GM13977 (cell line): ENCODE results near the gene MYO15A.
A peak's percentile ranks its signal among the peaks of the same experiment; 100 is the strongest.

Source experiments
- DNase-seq: peaks from one replicate; pipeline ENCODE4 v3.0.0; 2012; ENCODE audit warnings: low spot score
- CTCF ChIP-seq: IDR thresholded peaks from 2 replicates; pipeline ENCODE4 v1.5.1; 2012; ENCODE audit warnings: mild to moderate bottlenecking, control low read depth; ENCODE audit not compliant: insufficient read depth; ENCODE audit errors: extremely low read depth, missing control alignments
- in situ Hi-C: fragments of 300-500 bp; cut with MboI; formaldehyde crosslinking; loops from one replicate; pipeline ENCODE4 v1.12.0; 2022; ENCODE audit warnings: low sequenced_read_pairs, low pct_unique_long_range_greater_than_20kb, mixed read lengths, inconsistent platforms; ENCODE audit not compliant: unreplicated experiment

The MYO15A gene

GRCh38 chr17:18139092-18139491 lies 30.5 kb downstream of the MYO15A start:
- DNase-seq = no peak
- no peak for TF ChIP-seq CTCF
- in situ Hi-C loops = no loop called here

GRCh38 chr17:18139498-18139897 lies 30.9 kb downstream of the MYO15A start:
- in situ Hi-C loops = no loop called here
- TF ChIP-seq CTCF = no peak
- DNase-seq = no peak

DNA sequence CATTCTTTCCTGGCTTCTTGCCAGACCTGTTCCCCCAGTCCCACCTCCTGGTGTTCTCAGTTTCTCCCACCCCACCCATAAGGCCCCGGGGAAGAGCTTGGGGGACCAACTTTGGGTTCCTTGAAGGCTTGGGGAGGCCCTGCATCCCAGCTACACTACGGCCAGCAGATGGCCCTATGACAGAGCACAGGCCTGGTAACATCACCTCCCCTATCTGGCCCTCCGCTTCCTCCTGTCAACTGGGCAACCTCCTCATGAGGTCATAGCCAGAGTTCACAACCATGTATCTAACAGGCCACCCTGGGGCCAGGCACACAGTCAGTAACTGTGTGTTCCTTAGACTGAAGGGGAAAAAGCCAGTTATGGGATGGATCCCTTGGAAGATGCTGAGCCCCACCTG lies 31.4 kb downstream of the MYO15A start:
- DNase-seq = no peak
- peak; percentile 52 for TF ChIP-seq CTCF
- in situ Hi-C loops = no loop called here

DNA sequence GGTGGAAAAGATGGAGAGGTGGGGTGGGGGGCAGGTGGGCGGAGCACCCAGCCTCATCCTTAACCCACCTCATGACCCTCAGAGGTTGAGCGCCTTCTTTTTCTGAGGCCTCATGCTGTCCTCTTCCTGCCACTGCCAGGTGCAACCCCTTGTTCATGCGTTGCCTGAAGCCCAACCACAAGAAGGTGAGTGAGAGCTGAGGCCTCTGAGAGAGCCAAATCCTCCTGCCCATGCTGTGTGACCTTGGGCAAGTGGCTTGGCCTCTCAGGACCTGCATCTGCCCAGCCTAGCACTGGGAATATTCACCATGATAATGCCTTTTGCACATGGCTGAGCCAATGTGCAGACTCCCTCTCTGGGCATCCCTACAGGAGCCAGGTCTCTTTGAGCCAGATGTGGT lies 32.1 kb downstream of the MYO15A start:
- DNase-seq = no peak
- TF ChIP-seq CTCF = no peak
- in situ Hi-C loops = no loop called here

DNA sequence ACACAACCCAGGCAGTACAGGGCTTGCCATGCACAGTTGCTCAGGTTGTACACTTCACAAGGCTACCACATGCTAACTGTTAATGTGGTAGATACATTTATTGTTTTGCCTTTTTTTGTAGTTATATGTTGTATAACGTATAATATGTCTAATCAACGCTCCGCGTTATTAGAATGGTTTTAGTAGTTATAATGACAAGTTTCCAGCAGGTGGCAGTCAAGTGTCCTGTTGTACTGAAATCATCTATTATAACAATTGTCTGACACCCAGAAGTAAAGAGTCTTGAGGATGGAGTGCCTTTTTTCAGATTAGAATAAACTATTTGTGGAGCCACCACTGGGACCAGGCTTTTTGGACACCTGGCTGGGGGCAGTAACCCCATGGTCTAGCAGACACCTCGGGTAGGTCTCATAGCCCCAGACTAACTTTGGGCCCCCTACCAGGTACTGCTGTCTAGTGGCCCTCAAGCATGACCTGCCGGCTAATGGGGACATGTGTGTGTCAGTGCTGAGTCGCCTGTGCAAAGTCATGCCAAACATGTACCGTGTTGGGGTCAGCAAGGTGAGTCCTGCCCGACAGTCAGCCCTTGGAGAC lies 32.8 kb downstream of the MYO15A start:
- in situ Hi-C loops = no loop called here
- peak; percentile 81 for DNase-seq
- peak; percentile 48 for TF ChIP-seq CTCF

- no peak for DNase-seq
- no peak for TF ChIP-seq CTCF
- in situ Hi-C loops = no loop called here
Measured at GRCh38 chr17:18142417-18142816, 33.9 kb downstream of the MYO15A start.
